Measurements from ENCODE around the gene FBH1.

DNA sequence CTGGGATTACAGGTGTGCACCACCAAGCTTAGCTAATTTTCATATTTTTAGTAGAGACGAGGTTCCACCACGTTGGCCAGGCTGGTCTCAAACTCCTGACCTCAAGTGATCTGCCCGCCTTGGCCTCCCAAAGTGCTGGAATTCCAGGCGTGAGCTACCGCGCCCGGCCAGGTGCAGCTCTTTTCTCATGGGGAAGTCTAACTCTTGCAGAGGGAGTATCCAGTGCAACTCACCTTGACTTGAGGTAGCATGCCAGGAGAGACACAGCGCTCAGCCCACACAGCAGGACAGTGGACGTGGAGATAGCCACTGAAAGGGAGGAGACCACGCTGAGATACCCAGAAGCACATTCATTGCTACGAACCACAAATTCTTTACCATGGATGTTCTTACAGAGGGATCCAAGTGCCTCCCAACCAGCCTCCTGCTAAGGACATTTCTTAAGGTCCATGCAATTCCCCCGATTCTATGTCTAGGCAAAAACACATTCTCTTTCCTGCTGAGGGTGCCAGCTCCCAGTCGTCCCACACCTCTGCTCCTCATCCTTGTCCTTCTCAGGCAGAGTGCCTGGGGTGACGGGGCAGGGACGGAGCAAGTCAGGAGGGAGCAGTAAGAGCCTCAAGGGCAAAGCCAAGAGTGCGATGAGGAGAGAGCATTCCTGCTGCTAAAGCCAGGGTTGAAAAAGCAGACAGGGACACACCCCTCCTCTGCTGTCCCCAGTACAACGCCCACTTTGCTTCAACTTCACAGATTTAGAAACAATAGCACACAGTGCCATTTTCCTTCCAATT, 66.3 kb downstream of the FBH1 start:
- TF ChIP-seq TAF1 (IDR thresholded peaks at IDR 0.05; ENCODE audit: low read depth, low read length) (no peak), POU2F2 (IDR thresholded peaks at IDR 0.05; ENCODE audit: low read depth, low read length) (no peak), POLR2A (IDR thresholded peaks at IDR 0.05; ENCODE audit: low read depth, low read length) (no peak), POLR2AphosphoS5 (IDR thresholded peaks at IDR 0.05; ENCODE audit: low read depth, low read length) (no peak)

Measured in GM12891 (cell line).